HG02763 (cell line): ENCODE measurements around the gene FLNC.

ENCODE experiments used
- ATAC-seq: cut with Tn5 transposase; IDR thresholded peaks from one replicate; pipeline ENCODE4 v1.9.1; 2021; ENCODE audit warnings: mild to moderate bottlenecking, moderate library complexity; ENCODE audit not compliant: unreplicated experiment

FLNC gene

DNA sequence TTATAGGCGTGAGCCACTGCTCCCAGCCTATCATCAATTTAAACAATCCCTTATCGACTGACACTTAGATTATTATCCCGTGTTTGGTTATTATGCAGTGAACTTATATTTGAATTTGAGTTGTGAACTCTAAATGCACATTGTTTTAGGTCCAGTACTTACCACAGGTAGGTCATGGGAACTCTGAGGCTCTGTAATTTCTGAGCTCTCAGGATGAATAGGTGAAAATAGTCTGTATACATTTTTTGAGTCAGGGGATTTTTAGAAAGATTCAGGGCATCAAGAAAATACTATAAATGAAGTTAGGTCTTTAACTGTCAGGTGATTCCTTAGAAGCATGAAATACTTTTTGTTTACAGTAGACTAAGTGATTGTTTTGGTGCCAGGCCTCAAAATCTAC is 29.6 kb upstream of the FLNC start:
- no peak for ATAC-seq

DNA sequence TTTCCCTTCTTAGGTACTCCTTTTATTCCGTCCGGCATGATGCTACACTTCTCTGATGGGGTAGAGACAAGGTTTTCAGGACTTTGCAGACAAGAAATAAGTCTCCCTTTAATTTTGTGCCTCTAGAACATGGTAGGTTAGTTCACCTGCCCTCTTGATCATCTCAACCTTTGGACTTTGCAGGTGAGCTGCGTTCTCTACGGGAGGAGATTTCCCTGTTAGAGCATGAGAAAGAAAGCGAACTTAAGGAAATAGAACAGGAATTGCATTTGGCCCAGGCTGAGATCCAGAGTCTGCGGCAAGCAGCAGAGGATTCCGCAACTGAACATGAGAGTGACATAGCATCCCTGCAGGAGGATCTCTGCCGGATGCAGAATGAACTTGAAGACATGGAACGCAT is 29.2 kb upstream of the FLNC start:
- ATAC-seq, result no peak

DNA sequence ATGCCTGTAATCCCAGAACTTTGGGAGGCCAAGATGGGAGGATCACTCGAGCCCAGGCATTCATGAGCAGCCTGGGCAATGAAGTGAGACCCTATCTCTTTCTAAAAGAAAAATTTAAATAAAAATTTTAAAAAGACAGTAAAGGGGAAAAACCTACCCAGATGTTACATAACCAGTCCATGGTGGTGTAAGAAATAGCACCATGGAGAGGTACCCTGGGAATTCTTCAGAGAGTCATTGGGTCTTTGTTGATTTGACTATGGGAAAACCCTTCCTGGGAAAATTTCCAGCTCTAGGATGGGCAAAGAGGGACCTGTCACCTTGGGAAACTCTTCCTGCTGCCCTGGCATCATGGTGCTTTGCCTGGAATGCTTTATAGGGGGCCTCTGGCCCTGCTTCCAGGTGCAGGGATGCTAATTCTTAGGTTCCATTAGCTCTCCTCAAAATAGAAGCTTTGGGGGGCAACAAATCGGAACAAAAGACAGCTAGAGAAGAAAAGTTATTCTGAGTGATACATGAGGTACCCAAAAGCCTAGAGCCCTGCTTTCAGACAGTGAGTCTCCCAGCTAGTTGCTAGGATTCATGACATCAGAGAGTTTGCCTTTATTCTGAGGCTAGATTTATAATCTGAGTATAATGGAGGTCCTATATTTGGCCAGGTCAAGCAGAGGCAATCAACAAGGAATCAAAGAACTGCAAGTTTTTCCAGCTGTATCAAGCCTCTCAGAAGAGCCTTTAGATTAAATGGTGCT is 28.4 kb upstream of the FLNC start:
- ATAC-seq, result no peak

DNA sequence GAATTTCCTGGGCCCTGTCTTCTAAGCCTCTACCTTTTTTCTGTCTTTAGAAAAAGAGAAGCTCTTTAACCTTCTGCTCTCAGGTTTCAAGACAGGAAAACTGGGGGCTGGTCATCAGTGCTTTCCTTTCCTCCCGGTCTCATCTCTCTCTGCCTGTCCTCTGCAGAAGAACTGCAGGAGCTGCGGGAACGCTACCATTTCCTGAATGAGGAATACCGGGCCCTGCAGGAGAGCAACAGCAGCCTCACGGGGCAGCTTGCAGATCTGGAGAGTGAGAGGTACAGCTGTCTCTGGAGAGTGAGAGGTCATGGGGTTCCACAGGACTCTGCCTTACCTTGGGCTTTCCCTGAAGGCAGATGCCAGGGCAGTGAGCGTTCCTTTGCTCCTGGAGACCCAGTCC is 25.7 kb upstream of the FLNC start:
- ATAC-seq, result no peak

DNA sequence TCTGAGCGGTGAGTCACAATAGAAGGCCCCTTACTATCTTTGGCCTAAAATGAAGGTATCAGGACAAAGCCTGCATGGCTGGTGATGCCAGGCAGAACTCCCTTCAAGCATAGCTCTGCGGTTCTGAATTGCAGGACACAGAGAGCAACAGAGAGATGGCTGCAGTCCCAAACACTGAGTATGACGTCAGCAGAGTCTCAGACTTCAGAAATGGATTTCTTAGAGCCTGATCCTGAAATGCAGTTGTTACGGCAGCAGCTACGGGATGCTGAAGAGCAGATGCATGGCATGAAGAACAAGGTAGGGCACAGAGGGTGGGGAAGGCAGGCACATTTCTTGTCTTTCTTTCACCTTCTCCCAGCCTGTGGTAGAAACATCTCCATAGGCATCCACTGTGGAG is 25.0 kb upstream of the FLNC start:
- no peak for ATAC-seq

DNA sequence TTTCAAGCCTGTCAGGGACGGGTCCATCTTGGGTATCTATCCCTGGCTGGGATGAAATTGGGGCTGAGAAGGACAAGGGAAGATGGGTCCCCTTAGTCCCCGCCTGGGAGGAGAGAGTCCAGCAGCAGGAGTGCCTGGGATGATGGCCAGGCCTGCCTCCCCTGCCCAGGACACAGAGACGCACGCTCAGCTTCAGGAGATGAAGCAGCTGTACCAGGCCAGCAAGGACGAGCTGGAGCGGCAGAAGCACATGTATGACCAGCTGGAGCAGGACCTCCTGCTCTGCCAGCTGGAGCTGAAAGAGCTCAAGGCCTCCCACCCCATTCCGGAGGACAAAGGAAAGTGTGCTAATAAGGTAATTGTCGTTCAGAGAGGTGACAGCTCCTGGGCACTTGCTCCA is 23.0 kb upstream of the FLNC start:
- no peak for ATAC-seq

DNA sequence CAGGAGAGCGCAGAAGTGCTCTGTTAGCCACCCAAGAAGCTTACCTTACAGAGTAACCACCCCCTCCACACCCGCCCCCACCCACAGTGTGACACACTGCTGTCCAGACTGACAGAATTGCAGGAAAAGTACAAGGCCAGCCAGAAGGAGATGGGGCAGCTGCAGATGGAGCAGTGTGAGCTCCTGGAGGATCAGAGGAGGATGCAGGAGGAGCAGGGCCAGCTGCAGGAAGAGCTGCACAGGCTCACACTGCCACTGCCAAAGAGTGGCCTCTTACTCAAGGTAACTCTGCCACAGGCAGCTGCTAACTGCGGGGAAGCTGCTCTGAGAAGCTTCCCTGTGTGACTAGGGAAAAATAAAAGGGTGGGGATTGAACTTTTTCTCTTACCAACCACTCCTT is 20.8 kb upstream of the FLNC start:
- ATAC-seq, result no peak

DNA sequence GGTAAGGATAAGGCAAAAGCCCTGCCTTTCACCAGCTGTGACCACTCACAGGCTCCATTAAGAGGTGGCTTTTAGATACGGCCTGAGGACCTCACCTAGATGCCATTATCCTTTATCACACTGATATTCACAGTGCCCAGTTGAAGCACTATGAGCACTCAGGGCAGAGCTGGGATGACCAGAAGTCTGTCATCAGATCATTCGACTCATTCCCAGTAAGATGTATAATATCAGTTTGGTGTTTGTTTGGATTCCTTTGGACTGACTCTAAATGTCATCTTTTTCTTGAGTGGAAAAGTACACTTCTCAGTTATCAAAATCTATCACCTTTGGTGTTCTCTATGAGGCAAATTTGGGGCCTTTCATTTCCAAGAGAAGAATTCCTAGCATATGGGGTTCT is 19.7 kb upstream of the FLNC start:
- no peak for ATAC-seq

DNA sequence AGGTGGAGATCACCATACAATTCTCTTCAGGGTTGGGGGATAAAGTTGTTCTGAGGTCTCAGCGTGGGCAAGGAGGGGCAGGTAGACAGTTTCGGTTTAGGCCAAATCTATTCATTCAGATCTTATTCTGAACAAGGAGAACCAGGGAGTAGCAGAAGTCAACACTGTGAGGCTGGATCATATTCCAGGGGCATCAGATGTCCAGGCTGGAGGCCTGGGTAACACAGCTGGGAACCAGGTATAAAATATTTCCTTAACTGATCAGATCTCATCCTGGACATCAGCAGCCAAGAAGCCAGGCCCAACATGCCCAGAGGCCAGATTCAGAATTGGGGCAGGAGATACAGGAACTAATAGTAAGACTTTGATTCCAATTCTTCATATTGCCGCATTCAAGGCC is 19.2 kb upstream of the FLNC start:
- no peak for ATAC-seq

DNA sequence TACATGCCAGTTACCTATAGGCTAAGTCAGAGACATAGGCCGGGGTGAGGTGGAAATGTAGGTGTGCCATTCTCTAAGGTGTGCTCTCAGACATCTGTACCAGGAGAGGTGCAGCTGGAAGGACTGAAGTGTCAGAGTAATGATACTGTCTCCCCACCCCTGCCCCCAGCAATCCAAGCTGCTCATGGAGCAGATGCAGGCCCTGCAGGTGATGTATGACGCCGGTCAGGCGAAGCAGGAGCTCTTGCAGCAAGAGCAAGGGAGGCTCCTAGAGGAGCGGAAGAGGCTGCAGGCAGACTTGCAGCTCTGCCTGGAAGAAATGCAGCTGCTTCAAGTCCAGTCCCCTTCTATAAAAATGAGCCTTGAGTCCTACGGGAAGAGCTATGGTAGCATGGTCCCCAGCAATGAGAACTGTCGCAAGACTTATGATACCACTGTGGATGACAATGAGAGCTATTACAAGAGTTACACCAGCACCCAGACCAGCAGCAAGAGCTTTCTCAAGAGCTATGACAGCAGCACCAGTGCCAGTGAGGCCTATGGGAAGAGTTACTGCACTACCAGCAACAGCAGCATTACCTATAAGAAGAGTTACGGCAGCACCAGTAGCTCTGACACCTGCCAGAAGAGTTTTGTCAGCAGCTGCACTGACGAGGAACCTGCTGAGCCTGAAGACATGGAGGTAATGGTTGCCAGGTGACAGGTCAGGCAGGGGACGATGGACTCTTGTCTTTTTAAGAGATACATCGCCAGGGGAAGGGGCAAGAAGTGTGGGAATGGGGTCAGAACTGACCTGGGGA is 18.4 kb upstream of the FLNC start:
- no peak for ATAC-seq

DNA sequence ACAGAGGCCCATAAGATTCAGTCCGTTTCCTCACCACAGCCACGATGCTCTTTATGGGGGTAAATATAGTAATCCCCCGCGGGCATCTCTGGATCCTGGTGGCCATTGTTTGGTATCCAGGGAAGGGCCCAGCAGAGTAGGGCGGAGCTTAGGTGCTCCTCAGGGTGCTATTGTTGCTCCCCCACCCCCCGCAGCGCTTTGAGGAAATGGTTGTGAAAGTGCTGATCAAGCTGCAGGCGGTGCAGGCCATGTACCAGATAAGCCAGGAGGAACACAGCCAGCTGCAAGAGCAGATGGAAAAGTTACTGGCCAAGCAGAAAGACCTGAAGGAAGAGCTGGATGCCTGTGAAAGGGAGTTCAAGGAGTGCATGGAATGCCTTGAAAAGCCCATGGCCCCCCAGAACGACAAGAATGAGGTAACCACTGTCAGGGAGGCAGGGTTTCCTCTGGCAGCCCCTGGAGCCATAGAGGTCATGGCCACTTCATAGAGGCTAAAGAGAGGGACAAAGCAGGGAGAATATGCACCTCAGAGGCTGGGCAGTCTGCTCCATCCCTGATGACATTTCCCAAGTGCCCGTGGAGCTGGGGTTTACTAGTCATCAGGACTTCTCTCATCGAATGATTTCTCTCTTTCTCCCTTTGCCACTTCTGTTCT is 17.6 kb upstream of the FLNC start:
- no peak for ATAC-seq

DNA sequence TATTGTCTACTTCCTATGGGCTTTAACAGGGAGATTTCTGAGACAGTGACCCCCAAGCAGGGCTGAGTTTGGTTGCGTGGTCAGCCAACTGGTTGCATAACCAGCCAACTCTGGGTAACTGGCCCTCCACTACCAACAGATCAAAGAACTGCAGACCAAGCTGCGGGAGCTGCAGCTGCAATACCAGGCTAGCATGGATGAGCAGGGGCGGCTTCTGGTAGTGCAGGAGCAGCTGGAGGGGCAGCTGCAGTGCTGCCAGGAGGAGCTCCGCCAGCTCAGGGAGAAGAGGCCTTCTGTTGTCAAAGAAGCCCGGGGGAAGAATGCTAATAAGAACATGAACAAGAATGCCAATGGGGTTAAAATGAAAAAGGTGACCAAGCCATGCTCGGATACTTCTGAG is 15.7 kb upstream of the FLNC start:
- ATAC-seq, result no peak

DNA sequence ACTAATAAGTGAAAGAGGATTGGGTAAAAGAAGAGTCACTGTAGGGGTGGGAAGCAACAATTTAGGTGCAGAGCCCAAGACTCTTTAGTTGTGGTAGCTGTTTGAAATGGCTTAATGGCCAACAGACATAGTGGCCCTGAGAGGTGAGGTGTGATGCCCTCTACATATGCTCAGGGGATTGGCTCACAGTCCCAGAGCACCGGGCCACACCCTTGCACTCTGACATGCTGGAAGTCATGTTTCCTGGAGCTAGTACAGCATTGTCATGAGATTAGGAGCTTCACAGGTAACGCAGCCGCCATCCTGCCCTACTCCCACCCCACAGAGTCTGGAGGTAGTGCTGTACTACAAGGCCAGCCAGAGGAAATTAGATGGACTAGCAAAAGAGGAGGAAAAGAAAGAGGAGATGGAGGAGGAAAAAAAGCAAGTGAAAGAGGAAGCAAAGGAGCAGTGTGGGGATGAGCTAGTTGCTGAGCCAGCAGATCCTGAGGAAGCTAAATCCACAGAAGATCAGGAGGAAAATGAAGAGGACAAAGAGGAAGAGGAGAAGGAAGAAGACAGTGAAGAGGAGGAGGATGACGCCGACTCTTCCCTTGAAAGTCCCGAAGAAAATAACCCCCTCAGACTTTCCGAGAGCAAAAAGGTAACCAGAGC is 14.8 kb upstream of the FLNC start:
- ATAC-seq, result no peak

DNA sequence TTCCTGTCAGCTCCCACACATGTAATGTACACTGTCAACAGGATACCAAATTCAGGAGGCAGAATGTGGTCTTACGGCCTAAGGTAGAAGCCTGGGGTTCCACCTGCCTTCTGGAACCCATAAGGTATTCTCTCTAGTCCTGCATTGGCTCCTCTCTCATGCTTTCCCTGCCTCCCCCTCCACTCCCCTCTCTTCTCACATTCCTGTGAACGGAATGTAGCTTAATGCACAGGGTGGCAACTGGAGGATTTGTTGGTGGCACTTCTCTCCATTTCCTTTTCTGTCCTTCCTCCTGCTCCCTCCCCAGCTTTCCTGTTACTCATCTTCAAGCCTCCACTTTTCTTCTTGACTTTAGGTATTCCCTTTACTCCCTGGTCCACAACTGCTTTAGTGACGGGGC is 11.5 kb upstream of the FLNC start:
- no peak for ATAC-seq

DNA sequence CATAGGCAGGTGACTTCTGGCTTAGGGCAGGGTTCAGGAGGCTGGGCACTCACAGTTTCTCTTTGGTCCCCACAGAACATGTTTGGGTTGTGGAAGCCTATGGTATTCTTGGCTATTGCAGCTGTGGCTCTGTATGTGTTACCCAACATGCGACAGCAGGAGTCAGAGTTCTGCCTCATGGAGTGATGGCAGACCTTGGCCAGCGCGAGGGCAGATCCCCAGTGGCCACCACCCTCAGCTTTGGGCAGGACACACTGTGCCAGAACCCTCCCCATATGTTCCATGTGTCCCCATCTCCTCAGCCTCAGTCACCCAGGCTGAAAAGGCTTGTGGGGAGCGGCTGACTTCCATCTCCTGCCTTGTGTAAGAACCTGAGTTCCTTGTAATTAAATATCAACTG is 8.5 kb upstream of the FLNC start:
- ATAC-seq, result no peak

DNA sequence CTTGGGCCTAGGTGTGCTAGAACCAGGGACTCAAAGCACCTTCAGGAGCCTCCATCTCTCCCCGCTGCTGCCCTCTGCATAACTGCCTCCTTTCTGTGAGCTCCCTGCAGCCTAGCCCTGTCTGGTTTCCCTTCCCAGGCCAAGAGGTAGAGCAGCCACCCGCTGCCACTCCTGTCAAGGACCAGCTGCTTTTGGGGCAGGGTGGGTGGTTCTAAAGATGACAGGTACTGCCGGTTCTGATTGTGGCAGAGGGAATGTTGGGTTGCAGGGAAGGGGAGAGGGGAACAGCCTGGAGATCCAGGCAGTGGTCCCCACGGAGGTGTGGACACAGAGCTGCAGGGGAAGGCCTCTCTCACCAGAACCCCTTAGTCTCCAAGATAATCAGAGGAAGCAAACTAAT is 3.7 kb upstream of the FLNC start:
- ATAC-seq, result no peak

DNA sequence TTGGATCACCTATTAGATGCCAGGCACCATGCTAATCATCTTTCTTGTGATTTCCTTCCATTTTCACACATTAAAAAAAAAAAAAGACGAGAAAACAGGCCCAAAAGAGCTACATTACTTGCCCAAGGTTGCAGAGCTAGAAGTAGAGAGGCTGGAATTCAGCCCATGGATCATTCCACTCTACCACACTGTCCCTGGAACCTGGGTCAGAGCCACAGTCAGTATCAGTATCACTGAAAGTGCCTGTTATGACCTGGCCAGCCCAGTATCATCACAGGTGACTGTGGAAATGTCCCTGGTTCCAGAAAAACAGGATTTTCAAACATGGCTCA is 3.3 kb upstream of the FLNC start:
- no peak for ATAC-seq

DNA sequence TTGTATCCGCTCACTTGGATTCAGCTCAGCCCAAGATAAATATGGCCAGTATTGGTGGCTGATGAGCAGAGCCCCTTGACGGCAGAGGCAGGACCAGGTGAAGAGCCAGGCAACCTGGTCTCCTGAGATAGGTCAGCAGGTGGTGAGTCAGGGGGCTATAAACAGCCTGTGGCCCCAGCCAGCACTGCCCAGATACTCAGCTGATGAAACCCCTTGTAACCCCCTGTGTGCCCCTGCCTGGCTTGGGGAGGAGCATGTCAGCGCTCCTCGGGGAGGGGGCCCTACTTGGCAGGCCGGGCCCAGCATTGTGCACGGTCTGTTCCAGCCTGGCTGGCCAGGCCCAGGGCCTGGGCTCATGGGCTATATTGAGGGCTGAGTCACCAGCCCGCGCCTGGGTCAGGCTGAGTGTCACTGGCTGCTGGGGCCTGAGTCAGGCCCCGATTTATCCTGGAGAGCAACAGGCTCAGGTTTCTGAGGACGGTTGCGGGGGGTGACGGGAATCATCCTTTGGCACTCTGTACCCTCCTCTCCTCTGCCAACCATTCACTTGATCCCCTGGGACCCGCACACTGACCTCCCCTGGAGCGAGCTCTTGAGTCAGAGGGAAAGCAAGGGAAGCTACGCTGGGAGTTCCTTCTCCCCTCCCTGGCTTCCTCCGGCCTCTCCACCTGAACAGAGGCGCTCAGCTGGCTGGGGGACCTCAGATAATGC is 2.8 kb upstream of the FLNC start:
- ATAC-seq, result no peak

DNA sequence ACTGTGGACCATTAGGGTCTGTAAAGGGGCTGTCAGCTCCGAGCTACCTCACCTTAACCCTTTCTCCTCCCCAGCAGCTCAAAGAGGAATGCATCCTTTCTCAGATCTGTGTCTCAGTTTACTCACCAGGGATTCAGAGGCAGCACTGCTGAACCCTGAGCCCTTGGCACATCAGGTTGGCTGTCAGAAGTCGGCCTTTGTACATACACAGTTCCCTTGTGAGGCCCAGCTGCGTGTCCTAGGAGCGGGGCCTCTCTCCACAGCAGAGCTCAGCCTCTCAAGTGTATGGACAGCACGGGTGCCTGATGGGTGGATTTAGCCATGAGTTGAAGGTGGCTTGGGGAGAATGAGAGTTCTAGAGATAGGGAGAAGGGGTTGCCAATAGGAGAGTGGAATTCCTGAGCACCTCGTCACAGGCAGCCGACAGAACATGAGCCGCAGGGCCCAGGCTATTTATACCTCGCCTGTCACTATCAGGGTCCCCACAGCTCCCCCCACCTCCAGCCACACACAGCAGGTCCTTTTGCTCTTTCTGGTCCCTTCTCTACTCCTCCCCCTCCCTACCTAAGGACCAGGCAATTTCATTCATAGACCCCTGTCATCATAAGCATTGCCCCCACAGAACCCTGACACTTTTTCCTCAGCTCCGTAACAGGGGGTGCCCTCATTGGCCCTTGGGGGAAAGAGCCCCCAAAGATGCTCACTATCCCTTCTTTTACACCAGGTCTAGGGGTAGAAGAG is 2.1 kb upstream of the FLNC start:
- no peak for ATAC-seq

DNA sequence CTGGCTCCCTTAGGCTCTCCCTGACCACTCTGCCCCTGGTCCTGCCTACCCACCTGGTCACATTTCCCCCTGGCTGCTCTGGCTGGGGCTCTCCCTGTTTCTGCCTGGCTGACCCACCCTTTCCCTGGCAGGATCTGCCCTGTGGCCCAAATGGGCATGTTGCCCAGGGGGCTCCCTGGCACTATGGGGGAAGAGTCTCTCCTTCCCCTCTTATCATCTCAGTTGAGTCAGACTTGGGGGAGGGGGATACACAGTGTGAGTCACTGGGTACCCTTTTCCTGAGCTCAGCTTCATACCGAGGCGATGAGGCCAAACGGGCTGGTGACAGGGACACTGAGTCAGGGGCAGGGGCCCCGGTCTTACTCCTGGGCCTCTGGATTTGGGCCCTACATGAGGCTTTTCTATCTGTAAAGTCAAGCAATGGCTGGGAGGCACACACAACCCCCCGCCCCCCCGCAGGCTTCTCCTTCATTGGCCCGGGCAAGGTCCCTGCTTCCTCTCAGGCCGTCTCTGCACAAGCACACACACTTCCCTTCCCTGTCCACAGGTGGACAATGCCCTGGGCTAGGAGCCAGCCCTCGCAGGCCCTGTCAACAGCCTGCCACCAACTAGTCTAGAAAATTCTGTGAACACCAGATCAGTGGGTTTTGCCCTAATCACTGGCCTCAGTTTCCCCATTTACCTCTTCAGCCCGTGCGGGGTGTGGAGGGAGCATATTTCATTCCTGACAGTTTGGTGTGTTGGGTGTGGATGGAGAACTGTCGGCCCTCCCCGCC is 627 bp upstream of the FLNC start:
- ATAC-seq, result no peak
